ENCODE data around the gene PFAS.
"Not testable (repeated sequence)": the region's sequence is repeated elsewhere in the genome, so short reads cannot be mapped to it uniquely, and the experiment has no call there.

The PFAS gene

GRCh38 chr17:8235676-8236075, 13.4 kb upstream of the PFAS start:
- Mint-ChIP-seq H3K4me3 (no peak overlapping the region), H3K36me3 (ENCODE audit: insufficient read depth) (peaks cover 89% of the 10 kb centered on the region), H3K9me3 (no peaks in the 10 kb centered on the region), H3K27ac (ENCODE audit: low read depth) (no peak overlapping the region), H3K4me1 (peaks cover 29% of the 10 kb centered on the region), H3K27me3 (no peaks in the 10 kb centered on the region)
- ATAC-seq (replicated peaks; ENCODE audit: extremely low read depth, poor library complexity, severe bottlenecking) (no peak), DNase-seq (ENCODE audit: low spot score in 2 of 2) (no peak)

- peaks cover 88% of the 10 kb centered on the region for H3K36me3 Mint-ChIP-seq (ENCODE audit: insufficient read depth)
- H3K27ac Mint-ChIP-seq (ENCODE audit: low read depth), result no peak overlapping the region
Measured at GRCh38 chr17:8237175-8237574, 11.9 kb upstream of the PFAS start.

GRCh38 chr17:8237886-8238285, 11.2 kb upstream of the PFAS start:
- DNase-seq (ENCODE audit: low spot score in 2 of 2) (no peak), ATAC-seq (replicated peaks; ENCODE audit: extremely low read depth, poor library complexity, severe bottlenecking) (no peak)
- Mint-ChIP-seq H3K36me3 (ENCODE audit: insufficient read depth) (peaks cover 89% of the 10 kb centered on the region), H3K27me3 (no peaks in the 10 kb centered on the region), H3K4me1 (peaks cover 31% of the 10 kb centered on the region), H3K27ac (ENCODE audit: low read depth) (peak overlapping the region; percentile 40), H3K9me3 (no peaks in the 10 kb centered on the region), H3K4me3 (no peak overlapping the region)

More at GRCh38 chr17:8237175-8237574, 11.9 kb upstream of the PFAS start:
- no peaks in the 10 kb centered on the region for H3K9me3 Mint-ChIP-seq
- peaks cover 29% of the 10 kb centered on the region for H3K4me1 Mint-ChIP-seq
- no peak overlapping the region for H3K4me3 Mint-ChIP-seq
- no peak for ATAC-seq (replicated peaks; ENCODE audit: extremely low read depth, poor library complexity, severe bottlenecking)
- H3K27me3 Mint-ChIP-seq, result no peaks in the 10 kb centered on the region
- DNase-seq (ENCODE audit: low spot score in 2 of 2), result no peak

GRCh38 chr17:8243827-8244226, 5.3 kb upstream of the PFAS start:
- H3K9me3 Mint-ChIP-seq, result no peaks in the 10 kb centered on the region
- peaks cover 51% of the 10 kb centered on the region for H3K4me1 Mint-ChIP-seq
- no peak for ATAC-seq (replicated peaks; ENCODE audit: extremely low read depth, poor library complexity, severe bottlenecking)
- peak overlapping the region; percentile 38 for H3K4me3 Mint-ChIP-seq
- no peak overlapping the region for H3K27ac Mint-ChIP-seq (ENCODE audit: low read depth)
- no peak for DNase-seq (ENCODE audit: low spot score in 2 of 2)
- H3K27me3 Mint-ChIP-seq, result no peaks in the 10 kb centered on the region
- H3K36me3 Mint-ChIP-seq (ENCODE audit: insufficient read depth), result peaks cover 79% of the 10 kb centered on the region

- no peak for DNase-seq (ENCODE audit: low spot score in 2 of 2)
- H3K4me1 Mint-ChIP-seq, result peaks cover 60% of the 10 kb centered on the region
- H3K4me3 Mint-ChIP-seq, result no peak overlapping the region
- no peak for ATAC-seq (replicated peaks; ENCODE audit: extremely low read depth, poor library complexity, severe bottlenecking)
- peaks cover 77% of the 10 kb centered on the region for H3K36me3 Mint-ChIP-seq (ENCODE audit: insufficient read depth)
- H3K27me3 Mint-ChIP-seq, result no peaks in the 10 kb centered on the region
- no peak overlapping the region for H3K27ac Mint-ChIP-seq (ENCODE audit: low read depth)
- no peaks in the 10 kb centered on the region for H3K9me3 Mint-ChIP-seq
Measured at GRCh38 chr17:8244768-8245167, 4.3 kb upstream of the PFAS start.

- Mint-ChIP-seq H3K4me1 (peaks cover 49% of the 10 kb centered on the region), H3K9me3 (no peaks in the 10 kb centered on the region), H3K36me3 (ENCODE audit: insufficient read depth) (peaks cover 40% of the 10 kb centered on the region), H3K27ac (ENCODE audit: low read depth) (peak overlapping the region; percentile 99), H3K27me3 (no peaks in the 10 kb centered on the region), H3K4me3 (peak overlapping the region; percentile 100)
- no peak for ATAC-seq (replicated peaks; ENCODE audit: extremely low read depth, poor library complexity, severe bottlenecking)
- no peak for DNase-seq (ENCODE audit: low spot score in 2 of 2)
Measured at GRCh38 chr17:8249621-8250500, 772 bp downstream of the PFAS start.

- H3K27ac Mint-ChIP-seq (ENCODE audit: low read depth); H3K4me3 Mint-ChIP-seq; ATAC-seq (replicated peaks; ENCODE audit: extremely low read depth, poor library complexity, severe bottlenecking); DNase-seq (ENCODE audit: low spot score in 2 of 2); H3K9me3 Mint-ChIP-seq; H3K27me3 Mint-ChIP-seq: not testable (repeated sequence)
- Mint-ChIP-seq H3K36me3 (ENCODE audit: insufficient read depth) (peaks cover 29% of the 10 kb centered on the region), H3K4me1 (peaks cover 34% of the 10 kb centered on the region)
Measured at GRCh38 chr17:8251411-8251810, 2.3 kb downstream of the PFAS start.

- no peak overlapping the region for H3K27ac Mint-ChIP-seq (ENCODE audit: low read depth)
- H3K36me3 Mint-ChIP-seq (ENCODE audit: insufficient read depth), result peaks cover 9% of the 10 kb centered on the region
Measured at GRCh38 chr17:8253801-8254200, 4.7 kb downstream of the PFAS start.

GRCh38 chr17:8254881-8255280, 5.8 kb downstream of the PFAS start:
- Mint-ChIP-seq H3K27me3 (no peaks in the 10 kb centered on the region), H3K27ac (ENCODE audit: low read depth) (no peak overlapping the region), H3K36me3 (ENCODE audit: insufficient read depth) (peaks cover 6% of the 10 kb centered on the region), H3K4me3 (no peak overlapping the region), H3K4me1 (peaks cover 8% of the 10 kb centered on the region), H3K9me3 (no peaks in the 10 kb centered on the region)
- no peak for DNase-seq (ENCODE audit: low spot score in 2 of 2)
- ATAC-seq (replicated peaks; ENCODE audit: extremely low read depth, poor library complexity, severe bottlenecking), result no peak

More at GRCh38 chr17:8253801-8254200, 4.7 kb downstream of the PFAS start:
- Mint-ChIP-seq H3K4me1 (peaks cover 19% of the 10 kb centered on the region), H3K4me3 (no peak overlapping the region), H3K9me3 (no peaks in the 10 kb centered on the region), H3K27me3 (no peaks in the 10 kb centered on the region)
- no peak for DNase-seq (ENCODE audit: low spot score in 2 of 2)
- ATAC-seq (replicated peaks; ENCODE audit: extremely low read depth, poor library complexity, severe bottlenecking), result no peak

GRCh38 chr17:8255499-8255898, 6.4 kb downstream of the PFAS start:
- H3K9me3 Mint-ChIP-seq, result no peaks in the 10 kb centered on the region
- no peaks in the 10 kb centered on the region for H3K27me3 Mint-ChIP-seq
- DNase-seq (ENCODE audit: low spot score in 2 of 2) (no peak), ATAC-seq (replicated peaks; ENCODE audit: extremely low read depth, poor library complexity, severe bottlenecking) (no peak)
- no peak overlapping the region for H3K4me3 Mint-ChIP-seq
- H3K36me3 Mint-ChIP-seq (ENCODE audit: insufficient read depth), result peaks cover 6% of the 10 kb centered on the region
- H3K4me1 Mint-ChIP-seq, result peaks cover 2% of the 10 kb centered on the region
- H3K27ac Mint-ChIP-seq (ENCODE audit: low read depth), result no peak overlapping the region

GRCh38 chr17:8256291-8256690, 7.2 kb downstream of the PFAS start:
- no peaks in the 10 kb centered on the region for H3K4me1 Mint-ChIP-seq
- H3K27me3 Mint-ChIP-seq, result no peaks in the 10 kb centered on the region
- H3K9me3 Mint-ChIP-seq, result no peaks in the 10 kb centered on the region
- ATAC-seq (replicated peaks; ENCODE audit: extremely low read depth, poor library complexity, severe bottlenecking) (no peak), DNase-seq (ENCODE audit: low spot score in 2 of 2) (no peak)
- H3K27ac Mint-ChIP-seq (ENCODE audit: low read depth), result no peak overlapping the region
- H3K36me3 Mint-ChIP-seq (ENCODE audit: insufficient read depth), result peaks cover 6% of the 10 kb centered on the region
- H3K4me3 Mint-ChIP-seq, result no peak overlapping the region

- ATAC-seq (replicated peaks; ENCODE audit: extremely low read depth, poor library complexity, severe bottlenecking) (no peak), DNase-seq (ENCODE audit: low spot score in 2 of 2) (no peak)
- Mint-ChIP-seq H3K9me3 (no peaks in the 10 kb centered on the region), H3K36me3 (ENCODE audit: insufficient read depth) (peaks cover 6% of the 10 kb centered on the region), H3K4me3 (no peak overlapping the region), H3K27me3 (no peaks in the 10 kb centered on the region), H3K4me1 (no peaks in the 10 kb centered on the region), H3K27ac (ENCODE audit: low read depth) (no peak overlapping the region)
Measured at GRCh38 chr17:8256691-8257090, 7.6 kb downstream of the PFAS start.

GRCh38 chr17:8257801-8258200, 8.7 kb downstream of the PFAS start:
- Mint-ChIP-seq H3K36me3 (ENCODE audit: insufficient read depth) (peaks cover 9% of the 10 kb centered on the region), H3K9me3 (no peaks in the 10 kb centered on the region), H3K27me3 (no peaks in the 10 kb centered on the region)

More at GRCh38 chr17:8257801-8258200, 8.7 kb downstream of the PFAS start:
- no peak for DNase-seq (ENCODE audit: low spot score in 2 of 2)
- H3K4me1 Mint-ChIP-seq, result no peaks in the 10 kb centered on the region
- no peak overlapping the region for H3K4me3 Mint-ChIP-seq
- no peak for ATAC-seq (replicated peaks; ENCODE audit: extremely low read depth, poor library complexity, severe bottlenecking)
- H3K27ac Mint-ChIP-seq (ENCODE audit: low read depth), result no peak overlapping the region

All from central memory CD8-positive, alpha-beta T cell (primary cell).